SK-N-SH (cell line): Measurements from ENCODE around the gene HLA-DQB1.

ENCODE experiments used
- CTCF ChIP-seq: fragments of 200-600 bp; sonication (generic); IDR thresholded peaks from 2 replicates; pipeline ENCODE4 v1.6.1; 2017; ENCODE audit warnings: antibody characterized with exemption, mild to moderate bottlenecking, moderate library complexity
- FOXM1 ChIP-seq: IDR thresholded peaks from 2 replicates; pipeline ENCODE4 v1.4.0; 2012; ENCODE audit warnings: low read depth, mild to moderate bottlenecking
- NRF1 ChIP-seq: IDR thresholded peaks from 2 replicates; pipeline ENCODE4 v1.6.1; 2012; ENCODE audit warnings: low read depth, mild to moderate bottlenecking, low read length
- RAD21 ChIP-seq: IDR thresholded peaks from 2 replicates; pipeline ENCODE4 v1.6.1; 2012; ENCODE audit warnings: mild to moderate bottlenecking, low read length
- SMC3 ChIP-seq: IDR thresholded peaks from 2 replicates; pipeline ENCODE4 v1.6.1; 2012; ENCODE audit warnings: low read depth, low read length, improper control_type of control experiment
- TAF1 ChIP-seq: IDR thresholded peaks from 2 replicates; pipeline ENCODE4 v1.6.1; 2012; ENCODE audit warnings: low read depth, mild to moderate bottlenecking, low read length, moderate library complexity, borderline replicate concordance
- TCF12 ChIP-seq: IDR thresholded peaks from 2 replicates; pipeline ENCODE4 v1.4.0; 2012

- TF ChIP-seq TCF12 (no peak), CTCF (no peak), RAD21 (no peak), FOXM1 (no peak), TAF1 (no peak), SMC3 (no peak), NRF1 (no peak)
Measured at GRCh38 chr6:32623693-32624092, 42.8 kb downstream of the HLA-DQB1 start.
